ENCODE measurements around the gene LHFPL3.

DNA sequence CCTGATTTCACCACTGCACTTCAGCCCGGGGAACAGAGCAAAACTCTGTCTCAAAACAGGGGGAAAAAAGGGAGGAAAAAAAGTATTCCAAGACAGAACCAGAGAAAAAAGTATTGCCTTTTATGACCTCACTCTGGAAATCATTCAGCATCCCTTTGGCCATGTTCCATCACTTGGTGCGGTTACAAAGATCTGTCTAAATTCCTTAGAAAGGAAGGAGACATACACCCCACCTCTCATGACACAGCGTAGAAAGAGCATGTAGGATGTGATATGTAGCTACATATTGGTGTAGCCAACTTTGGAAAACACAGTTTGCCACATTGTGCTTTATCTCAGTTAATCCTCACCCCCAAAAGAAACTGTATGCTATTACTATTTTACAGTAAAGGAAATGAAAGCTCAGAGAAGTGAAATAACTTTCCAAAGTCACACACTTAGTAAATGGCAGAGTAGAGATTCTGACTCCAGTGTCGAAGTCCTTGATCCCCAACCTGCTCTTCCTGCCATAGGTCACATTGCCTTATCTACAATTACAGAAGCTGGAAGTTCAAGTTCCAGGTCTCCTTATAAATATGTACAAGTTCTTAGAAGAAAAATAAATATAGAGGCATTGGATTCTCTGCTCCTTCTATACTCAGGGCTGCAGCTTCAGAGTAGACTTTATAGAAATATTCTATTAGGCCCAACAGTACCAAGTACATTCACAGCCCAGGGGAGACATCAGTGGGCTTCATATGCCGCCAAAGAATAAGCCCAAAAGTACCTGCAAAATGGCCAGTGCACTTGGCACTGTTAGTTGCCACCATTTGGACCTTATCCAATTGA lies 594.0 kb downstream of the LHFPL3 start:
- TF ChIP-seq, protein P1, sequence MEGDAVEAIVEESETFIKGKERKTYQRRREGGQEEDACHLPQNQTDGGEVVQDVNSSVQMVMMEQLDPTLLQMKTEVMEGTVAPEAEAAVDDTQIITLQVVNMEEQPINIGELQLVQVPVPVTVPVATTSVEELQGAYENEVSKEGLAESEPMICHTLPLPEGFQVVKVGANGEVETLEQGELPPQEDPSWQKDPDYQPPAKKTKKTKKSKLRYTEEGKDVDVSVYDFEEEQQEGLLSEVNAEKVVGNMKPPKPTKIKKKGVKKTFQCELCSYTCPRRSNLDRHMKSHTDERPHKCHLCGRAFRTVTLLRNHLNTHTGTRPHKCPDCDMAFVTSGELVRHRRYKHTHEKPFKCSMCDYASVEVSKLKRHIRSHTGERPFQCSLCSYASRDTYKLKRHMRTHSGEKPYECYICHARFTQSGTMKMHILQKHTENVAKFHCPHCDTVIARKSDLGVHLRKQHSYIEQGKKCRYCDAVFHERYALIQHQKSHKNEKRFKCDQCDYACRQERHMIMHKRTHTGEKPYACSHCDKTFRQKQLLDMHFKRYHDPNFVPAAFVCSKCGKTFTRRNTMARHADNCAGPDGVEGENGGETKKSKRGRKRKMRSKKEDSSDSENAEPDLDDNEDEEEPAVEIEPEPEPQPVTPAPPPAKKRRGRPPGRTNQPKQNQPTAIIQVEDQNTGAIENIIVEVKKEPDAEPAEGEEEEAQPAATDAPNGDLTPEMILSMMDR (conservative IDR thresholded peaks at IDR 0.05 in 1 of 2, IDR thresholded peaks at IDR 0.05 in 1 of 2; ENCODE audit: low read depth in 1 of 2, low read length in 2 of 2), result no peak
- TF ChIP-seq EZH2 (IDR thresholded peaks at IDR 0.05; ENCODE audit: low read length, missing control alignments), result no peak

Measured in fibroblast of lung (primary cell).